ENCODE data around the gene KLHL7. TPM values are rescaled to one million over a fixed set of nuclear protein-coding genes. Genes with fewer than 3 reads are reported as not detected.

The KLHL7 gene
- polyA plus RNA-seq, 1 donor (not counting 4 experiments of a cell fraction or from before 2014, with no cell fraction given) = 43.1 TPM

DNA sequence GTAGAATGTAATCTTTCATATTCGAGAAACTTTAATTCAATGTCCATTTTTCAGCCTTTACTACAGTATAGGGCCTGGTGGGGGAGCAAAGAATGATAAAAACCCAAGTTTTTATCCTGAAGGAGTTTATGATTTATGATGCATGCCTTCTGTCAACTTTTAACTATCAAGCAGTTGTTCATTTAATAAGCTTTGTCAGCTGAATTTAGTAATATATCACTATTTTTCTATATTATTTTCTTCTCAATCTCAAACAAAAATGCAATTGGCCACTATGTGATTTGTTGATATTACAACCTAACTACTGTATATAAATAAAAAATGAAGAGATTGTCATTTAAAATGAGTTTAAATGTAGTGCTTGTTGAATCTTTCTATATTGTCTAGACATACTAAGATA is 78.7 kb downstream of the KLHL7 start:
- Histone ChIP-seq H3K27me3 (ENCODE audit: control insufficient read depth, extremely low read depth, insufficient read depth, low read length) (no peaks in the 10 kb centered on the region), H2AFZ (ENCODE audit: control insufficient read depth, low read length) (no peak overlapping the region), H3K9ac (ENCODE audit: control insufficient read depth, extremely low read depth, insufficient read depth, low read length) (no peak overlapping the region), H4K20me1 (ENCODE audit: control insufficient read depth, extremely low read depth, insufficient read depth, low read length) (no peaks in the 10 kb centered on the region), H3K9me1 (ENCODE audit: control insufficient read depth, extremely low read depth, insufficient read depth, low read length) (no peaks in the 10 kb centered on the region), H3K36me3 (ENCODE audit: control insufficient read depth in 2 of 2, extremely low read depth in 1 of 2, insufficient read depth in 2 of 2, low read length in 2 of 2) (peaks cover 8 to 13% of the 10 kb centered on the region in 2 experiments), H3K4me1 (ENCODE audit: control insufficient read depth, extremely low read depth, insufficient read depth, low read length) (peaks cover 19% of the 10 kb centered on the region), H3K4me2 (ENCODE audit: control insufficient read depth, extremely low read depth, insufficient read depth, low read depth, low read length) (peak overlapping the region; percentile 90), H3K79me2 (ENCODE audit: control insufficient read depth, insufficient read depth, low read length) (peaks cover 45% of the 10 kb centered on the region), H3K27ac (ENCODE audit: control insufficient read depth, insufficient read depth, low read length) (no peak overlapping the region), H3K4me3 (ENCODE audit: control insufficient read depth in 2 of 3, extremely low read depth in 1 of 3, insufficient read depth in 2 of 3, low read depth in 1 of 3, low read length in 3 of 3) (no peak overlapping the region), H3K9me3 (ENCODE audit: control insufficient read depth, low read depth, low read length) (no peaks in the 10 kb centered on the region)
- dilution Hi-C loops (cut with MboI; ENCODE audit: extremely low pct_ligation_motif_present, low sequenced_read_pairs) = no loop called here
- TF ChIP-seq, protein P1, sequence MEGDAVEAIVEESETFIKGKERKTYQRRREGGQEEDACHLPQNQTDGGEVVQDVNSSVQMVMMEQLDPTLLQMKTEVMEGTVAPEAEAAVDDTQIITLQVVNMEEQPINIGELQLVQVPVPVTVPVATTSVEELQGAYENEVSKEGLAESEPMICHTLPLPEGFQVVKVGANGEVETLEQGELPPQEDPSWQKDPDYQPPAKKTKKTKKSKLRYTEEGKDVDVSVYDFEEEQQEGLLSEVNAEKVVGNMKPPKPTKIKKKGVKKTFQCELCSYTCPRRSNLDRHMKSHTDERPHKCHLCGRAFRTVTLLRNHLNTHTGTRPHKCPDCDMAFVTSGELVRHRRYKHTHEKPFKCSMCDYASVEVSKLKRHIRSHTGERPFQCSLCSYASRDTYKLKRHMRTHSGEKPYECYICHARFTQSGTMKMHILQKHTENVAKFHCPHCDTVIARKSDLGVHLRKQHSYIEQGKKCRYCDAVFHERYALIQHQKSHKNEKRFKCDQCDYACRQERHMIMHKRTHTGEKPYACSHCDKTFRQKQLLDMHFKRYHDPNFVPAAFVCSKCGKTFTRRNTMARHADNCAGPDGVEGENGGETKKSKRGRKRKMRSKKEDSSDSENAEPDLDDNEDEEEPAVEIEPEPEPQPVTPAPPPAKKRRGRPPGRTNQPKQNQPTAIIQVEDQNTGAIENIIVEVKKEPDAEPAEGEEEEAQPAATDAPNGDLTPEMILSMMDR (optimal IDR thresholded peaks at IDR 0.05 in 1 of 3, IDR thresholded peaks at IDR 0.05 in 1 of 3, conservative IDR thresholded peaks at IDR 0.05 in 1 of 3; ENCODE audit: extremely low read depth in 1 of 3, insufficient read depth in 2 of 3, low read length in 3 of 3) = no peak
- no peak for TF ChIP-seq EZH2 (IDR thresholded peaks at IDR 0.05; ENCODE audit: low read length)
- FAIRE-seq (no peak), DNase-seq (ENCODE audit: low read depth, low spot score) (no peak)

DNA sequence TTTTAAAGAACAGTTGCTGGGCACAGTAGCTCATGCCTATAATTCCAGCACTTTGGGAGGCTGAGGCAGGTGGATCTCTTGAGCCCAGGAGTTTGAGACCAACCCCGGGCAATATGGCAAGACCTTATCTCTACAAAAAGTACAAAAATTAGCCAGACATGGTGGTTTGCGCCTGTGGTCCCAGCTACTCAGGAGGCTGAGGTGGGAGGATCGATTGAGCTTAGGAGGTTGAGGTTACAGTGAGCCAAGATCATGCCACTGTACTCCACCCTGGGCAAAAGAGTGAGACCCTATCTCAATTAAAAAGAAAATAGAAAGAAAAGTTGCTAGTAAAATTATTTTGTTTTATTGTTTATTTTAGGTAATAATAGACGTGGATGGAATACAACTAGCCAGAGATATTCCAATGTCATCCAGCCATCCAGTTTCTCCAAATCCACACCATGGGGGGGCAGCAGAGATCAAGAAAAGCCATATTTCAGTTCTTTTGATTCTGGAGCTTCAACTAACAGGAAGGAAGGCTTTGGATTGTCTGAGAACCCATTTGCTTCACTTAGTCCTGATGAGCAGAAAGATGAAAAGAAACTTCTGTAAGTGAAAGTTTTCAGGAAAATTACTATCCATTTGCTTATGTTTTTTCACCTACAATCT is 79.2 kb downstream of the KLHL7 start:
- Histone ChIP-seq H3K79me2 (ENCODE audit: control insufficient read depth, insufficient read depth, low read length) (peaks cover 46% of the 10 kb centered on the region), H3K4me2 (ENCODE audit: control insufficient read depth, extremely low read depth, insufficient read depth, low read depth, low read length) (peak overlapping the region; percentile 90), H3K9ac (ENCODE audit: control insufficient read depth, extremely low read depth, insufficient read depth, low read length) (no peak overlapping the region), H3K4me1 (ENCODE audit: control insufficient read depth, extremely low read depth, insufficient read depth, low read length) (peaks cover 19% of the 10 kb centered on the region), H4K20me1 (ENCODE audit: control insufficient read depth, extremely low read depth, insufficient read depth, low read length) (no peaks in the 10 kb centered on the region), H3K9me3 (ENCODE audit: control insufficient read depth, low read depth, low read length) (no peaks in the 10 kb centered on the region), H3K27me3 (ENCODE audit: control insufficient read depth, extremely low read depth, insufficient read depth, low read length) (no peaks in the 10 kb centered on the region), H3K4me3 (ENCODE audit: control insufficient read depth in 2 of 3, extremely low read depth in 1 of 3, insufficient read depth in 2 of 3, low read depth in 1 of 3, low read length in 3 of 3) (no peak overlapping the region), H2AFZ (ENCODE audit: control insufficient read depth, low read length) (no peak overlapping the region), H3K27ac (ENCODE audit: control insufficient read depth, insufficient read depth, low read length) (no peak overlapping the region), H3K36me3 (ENCODE audit: control insufficient read depth in 2 of 2, extremely low read depth in 1 of 2, insufficient read depth in 2 of 2, low read length in 2 of 2) (peaks cover 9 to 16% of the 10 kb centered on the region in 2 experiments), H3K9me1 (ENCODE audit: control insufficient read depth, extremely low read depth, insufficient read depth, low read length) (no peaks in the 10 kb centered on the region)
- dilution Hi-C loops (cut with MboI; ENCODE audit: extremely low pct_ligation_motif_present, low sequenced_read_pairs) = no loop called here
- FAIRE-seq = peak; percentile 48
- DNase-seq (ENCODE audit: low read depth, low spot score) = peak; percentile 17
- TF ChIP-seq EZH2 (IDR thresholded peaks at IDR 0.05; ENCODE audit: low read length) = no peak
- TF ChIP-seq, protein P1 (optimal IDR thresholded peaks at IDR 0.05 in 1 of 3, IDR thresholded peaks at IDR 0.05 in 1 of 3, conservative IDR thresholded peaks at IDR 0.05 in 1 of 3; ENCODE audit: extremely low read depth in 1 of 3, insufficient read depth in 2 of 3, low read length in 3 of 3) = peak; percentile 51 to 62 (median 58)
